GM21526 (cell line): ENCODE measurements around the gene PINK1.
"Not testable (repeated sequence)": the region's sequence is repeated elsewhere in the genome, so short reads cannot be mapped to it uniquely, and the experiment has no call there.

ENCODE experiments used
- ATAC-seq: cut with Tn5 transposase; IDR thresholded peaks from one replicate; pipeline ENCODE4 v1.9.1; 2021; ENCODE audit warnings: moderate library complexity; ENCODE audit not compliant: unreplicated experiment, low FRiP score

PINK1 gene

GRCh38 chr1:20633190-20634064 is at the start of gene PINK1:
Gene PINK1 (plus strand): TSS chr1:20633458. CDS start chr1:20633549, 91 bp downstream.
- ATAC-seq = no peak

- no peak for ATAC-seq
These were observed 48.4 kb upstream of the PINK1 start for GRCh38 chr1:20584890-20585289.

GRCh38 chr1:20586953-20587660 is 46.2 kb upstream of the PINK1 start:
- no peak for ATAC-seq

- ATAC-seq = no peak
These were observed 45.6 kb upstream of the PINK1 start for GRCh38 chr1:20587661-20588053.

GRCh38 chr1:20588634-20589225 is 44.5 kb upstream of the PINK1 start, which contains the start of gene CDA:
Gene CDA (plus strand): TSS chr1:20589097. CDS start chr1:20589130, 33 bp downstream.
- ATAC-seq = no peak

- no peak for ATAC-seq
These were observed 43.7 kb upstream of the PINK1 start for GRCh38 chr1:20589331-20590278.

- ATAC-seq = no peak
These were observed 42.9 kb upstream of the PINK1 start for GRCh38 chr1:20590306-20590777.

- ATAC-seq = no peak
These were observed 39.5 kb upstream of the PINK1 start for GRCh38 chr1:20593756-20594155.

- no peak for ATAC-seq
These were observed 38.5 kb upstream of the PINK1 start for GRCh38 chr1:20594746-20595145.

GRCh38 chr1:20596106-20596505 is 37.2 kb upstream of the PINK1 start:
- ATAC-seq = no peak

- ATAC-seq = no peak
These were observed 35.6 kb upstream of the PINK1 start for GRCh38 chr1:20597650-20598049.

GRCh38 chr1:20600156-20600555 is 33.1 kb upstream of the PINK1 start:
- ATAC-seq = no peak

GRCh38 chr1:20601129-20601825 is 32.0 kb upstream of the PINK1 start:
- ATAC-seq = no peak

- ATAC-seq = no peak
These were observed 30.3 kb upstream of the PINK1 start for GRCh38 chr1:20602851-20603450.

GRCh38 chr1:20603504-20604464 is 29.5 kb upstream of the PINK1 start:
- no peak for ATAC-seq

- no peak for ATAC-seq
These were observed 28.6 kb upstream of the PINK1 start for GRCh38 chr1:20604678-20605077.

- not testable (repeated sequence) for ATAC-seq
These were observed 26.3 kb upstream of the PINK1 start for GRCh38 chr1:20606801-20607570.
